KMS-11 (cell line): ENCODE measurements around the gene STX10.
A peak's percentile ranks its signal among the peaks of the same experiment; 100 is the strongest.

Experiments used
- H2AFZ ChIP-seq: fragments of 200-600 bp; sonication (generic); 2 replicates; pipeline ENCODE4 v1.6.1; 2016; ENCODE audit warnings: antibody characterized with exemption, mixed run types, low read depth
- H3K27ac ChIP-seq: fragments of 200-600 bp; sonication (generic); 2 replicates; pipeline ENCODE4 v1.6.1; 2016; ENCODE audit warnings: mild to moderate bottlenecking, mixed run types
- H3K27me3 ChIP-seq: fragments of 200-600 bp; sonication (generic); 2 replicates; pipeline ENCODE4 v1.6.1; 2017; ENCODE audit warnings: mild to moderate bottlenecking, low read depth, mixed run types, moderate library complexity; ENCODE audit not compliant: insufficient read depth
- H3K36me3 ChIP-seq: fragments of 200-600 bp; sonication (generic); 2 replicates; pipeline ENCODE4 v1.6.1; 2017; ENCODE audit warnings: mild to moderate bottlenecking, mixed run types; ENCODE audit not compliant: insufficient read depth
- H3K4me1 ChIP-seq: fragments of 200-600 bp; sonication (generic); 2 replicates; pipeline ENCODE4 v1.6.1; 2016; ENCODE audit warnings: mild to moderate bottlenecking, low read depth, mixed run types; ENCODE audit not compliant: poor library complexity, severe bottlenecking
- H3K4me2 ChIP-seq: fragments of 200-600 bp; sonication (generic); 2 replicates; pipeline ENCODE4 v1.7.0; 2016; ENCODE audit warnings: mild to moderate bottlenecking, mixed run types
- H3K4me3 ChIP-seq: fragments of 200-600 bp; sonication (generic); IDR thresholded peaks from 2 replicates; pipeline ENCODE4 v1.6.1; 2017; ENCODE audit warnings: low read depth, low read length, mixed read lengths; ENCODE audit not compliant: insufficient read depth
- H3K79me2 ChIP-seq: fragments of 200-600 bp; sonication (generic); 2 replicates; pipeline ENCODE4 v1.6.1; 2016; ENCODE audit warnings: low read depth, mixed run types; ENCODE audit not compliant: insufficient read depth
- H3K9ac ChIP-seq: fragments of 200-600 bp; sonication (generic); 2 replicates; pipeline ENCODE4 v1.6.1; 2016; ENCODE audit warnings: mild to moderate bottlenecking, mixed run types
- H4K20me1 ChIP-seq: fragments of 200-600 bp; sonication (generic); 2 replicates; pipeline ENCODE4 v1.6.1; 2016; ENCODE audit warnings: mild to moderate bottlenecking, mixed run types; ENCODE audit not compliant: insufficient read depth
- TF ChIP-seq, protein P1 (sequence below): fragments of 200-600 bp; sonication (generic); conservative IDR thresholded peaks from 2 replicates; pipeline ENCODE4 v1.6.1; 2017; ENCODE audit warnings: low read depth, mild to moderate bottlenecking, antibody characterized with exemption, low read length, moderate library complexity, mixed read lengths

STX10 gene

GRCh38 chr19:13095393-13095784 lies 54.8 kb downstream of the STX10 start:
- TF ChIP-seq, protein P1, sequence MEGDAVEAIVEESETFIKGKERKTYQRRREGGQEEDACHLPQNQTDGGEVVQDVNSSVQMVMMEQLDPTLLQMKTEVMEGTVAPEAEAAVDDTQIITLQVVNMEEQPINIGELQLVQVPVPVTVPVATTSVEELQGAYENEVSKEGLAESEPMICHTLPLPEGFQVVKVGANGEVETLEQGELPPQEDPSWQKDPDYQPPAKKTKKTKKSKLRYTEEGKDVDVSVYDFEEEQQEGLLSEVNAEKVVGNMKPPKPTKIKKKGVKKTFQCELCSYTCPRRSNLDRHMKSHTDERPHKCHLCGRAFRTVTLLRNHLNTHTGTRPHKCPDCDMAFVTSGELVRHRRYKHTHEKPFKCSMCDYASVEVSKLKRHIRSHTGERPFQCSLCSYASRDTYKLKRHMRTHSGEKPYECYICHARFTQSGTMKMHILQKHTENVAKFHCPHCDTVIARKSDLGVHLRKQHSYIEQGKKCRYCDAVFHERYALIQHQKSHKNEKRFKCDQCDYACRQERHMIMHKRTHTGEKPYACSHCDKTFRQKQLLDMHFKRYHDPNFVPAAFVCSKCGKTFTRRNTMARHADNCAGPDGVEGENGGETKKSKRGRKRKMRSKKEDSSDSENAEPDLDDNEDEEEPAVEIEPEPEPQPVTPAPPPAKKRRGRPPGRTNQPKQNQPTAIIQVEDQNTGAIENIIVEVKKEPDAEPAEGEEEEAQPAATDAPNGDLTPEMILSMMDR: no peak
- no peaks in the 10 kb centered on the region for H3K79me2 ChIP-seq
- H3K27me3 ChIP-seq: peaks cover 49% of the 10 kb centered on the region
- no peak overlapping the region for H3K4me3 ChIP-seq
- peak overlapping the region; percentile 14; the same call in 1 of the 2 replicates for H2AFZ ChIP-seq
- H3K4me1 ChIP-seq: peaks cover 29% of the 10 kb centered on the region
- no peak overlapping the region for H3K27ac ChIP-seq
- no peaks in the 10 kb centered on the region for H3K36me3 ChIP-seq
- H3K9ac ChIP-seq: no peak overlapping the region
- H4K20me1 ChIP-seq: no peaks in the 10 kb centered on the region
- peak overlapping the region; percentile 26 for H3K4me2 ChIP-seq

DNA sequence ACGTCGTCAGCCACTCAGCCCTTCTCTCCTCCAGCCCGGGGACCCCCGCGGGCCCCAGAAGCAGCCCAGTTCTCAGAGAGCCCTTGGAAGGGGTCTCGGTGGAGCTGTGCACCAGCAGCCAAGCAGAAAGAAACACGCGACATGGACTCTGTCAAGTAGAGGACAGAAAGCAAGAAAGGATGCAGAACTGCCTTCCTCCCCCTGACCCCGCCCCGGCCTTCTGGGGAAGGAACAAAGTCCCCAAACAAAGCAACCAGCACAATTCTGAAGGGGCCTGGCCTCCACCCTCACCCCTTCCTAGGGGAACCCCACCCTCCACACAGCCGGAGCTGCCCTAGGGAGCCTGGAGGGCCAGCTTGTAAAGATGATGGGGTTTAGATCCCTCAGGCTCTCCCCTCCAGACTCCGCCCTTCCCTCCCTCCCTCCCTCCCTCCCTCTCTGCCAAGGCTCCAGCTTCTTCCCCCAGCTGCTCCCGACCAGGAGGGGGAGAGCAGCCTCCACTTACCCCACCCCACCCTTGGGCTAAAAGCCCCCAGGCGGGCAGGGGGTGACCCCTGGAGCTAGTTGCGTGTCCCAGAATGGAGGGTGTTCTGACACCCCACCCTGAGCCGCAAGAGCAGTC lies 55.3 kb downstream of the STX10 start:
- Histone ChIP-seq H2AFZ (no peak overlapping the region), H3K4me3 (no peak overlapping the region), H3K4me2 (peak overlapping the region; percentile 26; the same call in 1 of the 2 replicates), H3K27me3 (peaks cover 49% of the 10 kb centered on the region), H3K36me3 (no peaks in the 10 kb centered on the region), H3K9ac (no peak overlapping the region), H3K79me2 (no peaks in the 10 kb centered on the region), H4K20me1 (no peaks in the 10 kb centered on the region), H3K27ac (no peak overlapping the region), H3K4me1 (peaks cover 29% of the 10 kb centered on the region)
- TF ChIP-seq, protein P1: no peak

DNA sequence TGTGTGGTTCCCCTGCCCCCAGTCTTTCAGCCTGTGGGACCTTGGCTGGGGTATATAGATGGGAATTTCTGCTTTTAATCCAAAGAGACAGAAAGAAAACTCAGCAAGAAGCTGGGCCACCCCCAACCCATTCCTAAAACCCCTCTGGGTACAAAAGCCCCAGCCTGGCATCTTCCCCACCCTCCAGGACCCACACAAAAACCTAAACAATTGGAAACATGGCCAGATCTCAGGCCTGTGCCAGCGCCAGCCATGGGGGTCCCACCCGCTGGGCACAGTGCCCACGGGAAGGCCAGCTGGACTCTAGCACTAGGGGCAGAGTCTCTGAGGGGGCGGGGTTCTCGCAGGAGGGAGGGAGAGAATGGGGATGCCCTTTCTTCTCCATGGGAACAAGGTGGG lies 56.1 kb downstream of the STX10 start:
- Histone ChIP-seq H3K4me1 (peaks cover 29% of the 10 kb centered on the region), H3K27ac (no peak overlapping the region), H3K4me3 (no peak overlapping the region), H3K79me2 (no peaks in the 10 kb centered on the region), H3K4me2 (no peak overlapping the region; the same call in 1 of the 2 replicates), H3K27me3 (peaks cover 44% of the 10 kb centered on the region), H3K9ac (no peak overlapping the region), H3K36me3 (no peaks in the 10 kb centered on the region), H2AFZ (no peak overlapping the region), H4K20me1 (no peaks in the 10 kb centered on the region)
- TF ChIP-seq, protein P1: peak; percentile 59
